Measurements from ENCODE around the gene TBC1D19.
A peak's percentile ranks its signal among the peaks of the same experiment; 100 is the strongest.

Gene TBC1D19

GRCh38 chr4:26729027-26729426 lies 145.1 kb downstream of the TBC1D19 start:
- H3K27ac ChIP-seq, result no peak overlapping the region
- H3K4me2 ChIP-seq, result no peak overlapping the region
- peaks cover 0 to 27% (median 7%) of the 10 kb centered on the region in 11 experiments; a peak in 10 of 22 replicates for H3K36me3 ChIP-seq
- H3K9me3 ChIP-seq (replicated peaks in 1 of 11), result peaks cover 0 to 6% (median 0%) of the 10 kb centered on the region in 11 experiments; a peak in 1 of 22 replicates
- H3K4me3 ChIP-seq, result no peak overlapping the region
- peaks cover 0 to 16% (median 4%) of the 10 kb centered on the region in 10 experiments; a peak in 10 of 20 replicates for H3K4me1 ChIP-seq
- no peaks in the 10 kb centered on the region for H3K27me3 ChIP-seq
- no peak for TF ChIP-seq Cebpa-rat (IDR thresholded peaks at IDR 0.05)
- H4K20me1 ChIP-seq, result no peaks in the 10 kb centered on the region
- no peak overlapping the region for H3K9ac ChIP-seq

GRCh38 chr4:26729547-26729946 lies 145.7 kb downstream of the TBC1D19 start:
- Histone ChIP-seq H3K4me3 (no peak overlapping the region), H3K27me3 (no peaks in the 10 kb centered on the region), H3K4me2 (no peak overlapping the region), H4K20me1 (no peaks in the 10 kb centered on the region), H3K36me3 (peaks cover 0 to 27% (median 7%) of the 10 kb centered on the region in 11 experiments; a peak in 10 of 22 replicates), H3K4me1 (peaks cover 0 to 16% (median 2%) of the 10 kb centered on the region in 10 experiments; a peak in 7 of 20 replicates), H3K9ac (no peak overlapping the region), H3K9me3 (replicated peaks in 1 of 11) (peaks cover 0 to 6% (median 0%) of the 10 kb centered on the region in 11 experiments; a peak in 1 of 22 replicates), H3K27ac (no peak overlapping the region)
- no peak for TF ChIP-seq Cebpa-rat (IDR thresholded peaks at IDR 0.05)

GRCh38 chr4:26731351-26732035 lies 147.6 kb downstream of the TBC1D19 start:
- Histone ChIP-seq H3K36me3 (peaks cover 0 to 18% (median 0%) of the 10 kb centered on the region in 11 experiments; a peak in 5 of 22 replicates), H3K27me3 (no peaks in the 10 kb centered on the region), H4K20me1 (no peaks in the 10 kb centered on the region), H3K4me1 (peaks cover 0 to 16% (median 0%) of the 10 kb centered on the region in 10 experiments; a peak in 3 of 20 replicates), H3K4me2 (peak overlapping the region in 1 of 11 experiments; percentile 6; a peak in 1 of 22 replicates), H3K9me3 (replicated peaks in 1 of 11) (peaks cover 0 to 6% (median 0%) of the 10 kb centered on the region in 11 experiments; a peak in 1 of 22 replicates), H3K4me3 (no peak overlapping the region), H3K27ac (no peak overlapping the region), H3K9ac (no peak overlapping the region)
- TF ChIP-seq Cebpa-rat (IDR thresholded peaks at IDR 0.05), result no peak

DNA sequence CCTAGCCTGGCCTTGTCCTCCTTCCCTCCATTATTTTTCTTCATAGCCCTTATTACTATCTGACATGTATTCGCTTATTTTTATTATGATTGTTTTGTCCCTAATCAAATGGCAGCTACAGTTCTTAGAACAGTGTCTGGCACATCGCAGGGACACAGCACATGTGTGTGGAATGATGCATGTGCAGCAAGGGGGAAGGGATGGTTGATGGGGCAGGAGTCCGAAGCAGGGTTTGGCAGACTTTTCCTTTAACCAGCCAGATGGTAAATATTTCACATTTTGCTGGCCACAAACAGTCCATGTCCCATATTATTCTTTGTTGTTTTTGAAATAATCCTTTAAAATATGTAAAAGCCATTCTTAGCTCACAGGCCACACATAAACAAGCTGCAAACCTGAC lies 148.5 kb downstream of the TBC1D19 start:
- no peak for TF ChIP-seq Cebpa-rat (IDR thresholded peaks at IDR 0.05)
- H3K4me3 ChIP-seq, result no peak overlapping the region

GRCh38 chr4:26736621-26737020 lies 152.7 kb downstream of the TBC1D19 start:
- Histone ChIP-seq H3K27ac (no peak overlapping the region), H3K27me3 (no peaks in the 10 kb centered on the region), H3K9me3 (replicated peaks in 1 of 11) (0 out of 22 replicates have a peak, but pooled peaks cover 0 to 3% (median 0%) of the 10 kb centered on the region in 11 experiments), H3K4me3 (no peak overlapping the region), H4K20me1 (no peaks in the 10 kb centered on the region), H3K4me2 (no peak overlapping the region), H3K36me3 (peaks cover 0 to 4% (median 0%) of the 10 kb centered on the region in 11 experiments; a peak in 2 of 22 replicates), H3K4me1 (0 out of 20 replicates have a peak, but pooled peaks cover 0 to under 1% (median 0%) of the 10 kb centered on the region in 10 experiments), H3K9ac (no peak overlapping the region)
- no peak for TF ChIP-seq Cebpa-rat (IDR thresholded peaks at IDR 0.05)

More for the DNA sequence above, 148.5 kb downstream of the TBC1D19 start:
- Histone ChIP-seq H3K9me3 (replicated peaks in 1 of 11) (peaks cover 0 to 6% (median 0%) of the 10 kb centered on the region in 11 experiments; a peak in 1 of 22 replicates), H3K27me3 (no peaks in the 10 kb centered on the region), H3K27ac (no peak overlapping the region), H4K20me1 (no peaks in the 10 kb centered on the region), H3K36me3 (peaks cover 0 to 18% (median 0%) of the 10 kb centered on the region in 11 experiments; a peak in 5 of 22 replicates), H3K9ac (no peak overlapping the region), H3K4me2 (no peak overlapping the region), H3K4me1 (peaks cover 0 to 15% (median 0%) of the 10 kb centered on the region in 10 experiments; a peak in 3 of 20 replicates)

GRCh38 chr4:26737385-26737784 lies 153.5 kb downstream of the TBC1D19 start:
- H3K27me3 ChIP-seq, result no peaks in the 10 kb centered on the region
- no peak overlapping the region for H3K4me2 ChIP-seq
- H3K4me3 ChIP-seq, result no peak overlapping the region
- H3K36me3 ChIP-seq, result no peaks in the 10 kb centered on the region
- no peak for TF ChIP-seq Cebpa-rat (IDR thresholded peaks at IDR 0.05)
- H4K20me1 ChIP-seq, result no peaks in the 10 kb centered on the region
- H3K9ac ChIP-seq, result no peak overlapping the region
- H3K9me3 ChIP-seq (replicated peaks in 1 of 11), result 0 out of 22 replicates have a peak, but pooled peaks cover 0 to 3% (median 0%) of the 10 kb centered on the region in 11 experiments
- no peak overlapping the region for H3K27ac ChIP-seq
- no peaks in the 10 kb centered on the region for H3K4me1 ChIP-seq

GRCh38 chr4:26741491-26741871 lies 157.6 kb downstream of the TBC1D19 start:
- TF ChIP-seq Cebpa-rat (IDR thresholded peaks at IDR 0.05), result no peak
- H4K20me1 ChIP-seq, result no peaks in the 10 kb centered on the region
- H3K4me1 ChIP-seq, result peaks cover 0 to 1% (median under 1%) of the 10 kb centered on the region in 10 experiments; a peak in 9 of 20 replicates
- no peak overlapping the region for H3K4me2 ChIP-seq
- no peak overlapping the region for H3K27ac ChIP-seq
- peaks cover 11 to 38% (median 22%) of the 10 kb centered on the region in 11 experiments; a peak in 21 of 22 replicates for H3K9me3 ChIP-seq (replicated peaks in 1 of 11)
- H3K4me3 ChIP-seq, result no peak overlapping the region
- no peaks in the 10 kb centered on the region for H3K27me3 ChIP-seq
- H3K36me3 ChIP-seq, result peaks cover 0 to 12% (median 0%) of the 10 kb centered on the region in 11 experiments; a peak in 3 of 22 replicates
- H3K9ac ChIP-seq, result no peak overlapping the region

GRCh38 chr4:26746802-26747213 lies 162.9 kb downstream of the TBC1D19 start:
- Histone ChIP-seq H3K27ac (peak overlapping the region in 7 of 11 experiments; percentile 27 to 78 (median 38); a peak in 10 of 22 replicates), H3K9me3 (replicated peaks in 1 of 11) (peaks cover 11 to 43% (median 22%) of the 10 kb centered on the region in 11 experiments; a peak in 21 of 22 replicates), H4K20me1 (no peaks in the 10 kb centered on the region), H3K27me3 (no peaks in the 10 kb centered on the region), H3K4me3 (peak overlapping the region in 1 of 10 experiments; percentile 21; a peak in 2 of 20 replicates), H3K4me1 (peaks cover 39 to 54% (median 52%) of the 10 kb centered on the region in 10 experiments), H3K36me3 (peaks cover 0 to 22% (median 0%) of the 10 kb centered on the region in 11 experiments; a peak in 5 of 22 replicates), H3K4me2 (peak overlapping the region; percentile 37 to 94 (median 66); a peak in 21 of 22 replicates), H3K9ac (no peak overlapping the region; a peak in 1 of 22 replicates)
- no peak for TF ChIP-seq Cebpa-rat (IDR thresholded peaks at IDR 0.05)

GRCh38 chr4:26748811-26749210 lies 164.9 kb downstream of the TBC1D19 start:
- Histone ChIP-seq H3K9ac (peak overlapping the region in 9 of 11 experiments; percentile 18 to 68 (median 50); a peak in 17 of 22 replicates), H3K4me1 (peaks cover 40 to 60% (median 54%) of the 10 kb centered on the region in 10 experiments), H4K20me1 (no peaks in the 10 kb centered on the region), H3K27ac (peak overlapping the region in 9 of 11 experiments; percentile 14 to 79 (median 63); a peak in 16 of 22 replicates), H3K4me3 (peak overlapping the region in 6 of 10 experiments; percentile 9 to 54 (median 34); a peak in 10 of 20 replicates), H3K9me3 (replicated peaks in 1 of 11) (peaks cover 11 to 29% (median 21%) of the 10 kb centered on the region in 11 experiments; a peak in 21 of 22 replicates), H3K36me3 (peaks cover 0 to 22% (median 0%) of the 10 kb centered on the region in 11 experiments; a peak in 5 of 22 replicates), H3K4me2 (peak overlapping the region; percentile 65 to 95 (median 83)), H3K27me3 (no peaks in the 10 kb centered on the region)
- TF ChIP-seq Cebpa-rat (IDR thresholded peaks at IDR 0.05), result no peak
